Omental fat pad (tissue), 4 donors: ENCODE data around the gene PGF. TPM values are rescaled to one million over a fixed set of nuclear protein-coding genes. Genes with fewer than 3 reads are reported as not detected.

ENCODE experiments used
- ATAC-seq: fragments of 150-250 bp; one replicate; pipeline ENCODE4 v1.9.1; 2016; ENCODE audit warnings: mild to moderate bottlenecking, moderate library complexity; ENCODE audit not compliant: low FRiP score
- DNase-seq: peaks from one replicate; pipeline ENCODE4 v3.0.0-alpha.2; 2019; ENCODE audit warnings: low spot score
- CTCF ChIP-seq, 3 donors: fragments of 450-650 bp; IDR thresholded peaks; one replicate each; pipeline ENCODE4 v1.5.1; 2016 to 2017; ENCODE audit warnings: antibody characterized with exemption in 3 of 3, mild to moderate bottlenecking in 3 of 3, moderate library complexity in 2 of 3
- total RNA-seq, 4 donors: library from RNA; depleted of rRNA; stranded (reverse); fragments of >200 nt; gene quantifications; one replicate each; pipeline ENCODE4 v1.1.0, GENCODE V29; 2016

PGF gene
- total RNA-seq, 4 donors from 2014 or later, result 3.2 to 28.4 (median 7.1) TPM

GRCh38 chr14:74981833-74982232, 26.4 kb upstream of the PGF start:
- DNase-seq (no peak), ATAC-seq (no peak)
- no peak for TF ChIP-seq CTCF (IDR thresholded peaks at IDR 0.05)

GRCh38 chr14:74981462-74981782, 26.0 kb upstream of the PGF start:
- no peak for TF ChIP-seq CTCF (IDR thresholded peaks at IDR 0.05)
- DNase-seq (no peak), ATAC-seq (no peak)

DNA sequence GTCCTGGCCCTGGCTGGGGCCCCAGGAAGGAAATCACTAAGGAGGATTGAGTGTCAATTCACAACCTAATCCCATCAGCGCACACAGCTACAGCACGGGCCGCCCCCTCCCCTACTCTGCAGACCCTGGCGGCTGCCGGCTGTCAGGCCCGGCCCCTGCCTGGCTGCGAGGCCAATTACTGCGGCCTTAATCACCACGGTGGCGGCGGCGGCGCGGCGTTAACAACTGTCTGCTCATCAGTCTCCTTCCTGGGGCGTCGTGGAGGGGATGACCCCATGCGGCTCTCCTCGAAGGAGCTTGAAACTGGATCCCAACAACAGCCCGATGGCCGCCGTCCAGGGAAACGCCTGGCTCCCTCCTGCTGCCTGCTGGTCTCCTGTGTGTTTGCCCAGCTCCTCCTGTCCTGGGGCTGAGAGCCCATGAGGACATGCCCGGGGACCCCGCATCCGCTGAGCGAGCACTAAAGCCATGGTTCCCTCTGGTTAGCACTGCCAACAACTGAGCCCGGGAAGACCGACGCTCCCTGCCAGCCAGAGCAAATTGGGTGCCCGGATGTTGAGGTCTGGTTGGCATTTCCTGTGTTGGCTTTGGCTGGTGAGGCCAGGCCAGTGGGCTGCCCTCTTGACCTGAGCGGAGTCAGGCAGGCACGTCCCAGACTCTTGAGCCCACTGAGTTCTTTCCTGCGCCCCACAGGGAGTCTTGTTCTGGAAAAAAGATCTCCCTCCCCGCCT, 25.5 kb upstream of the PGF start:
- DNase-seq, result no peak
- no peak for TF ChIP-seq CTCF (IDR thresholded peaks at IDR 0.05)
- no peak for ATAC-seq

DNA sequence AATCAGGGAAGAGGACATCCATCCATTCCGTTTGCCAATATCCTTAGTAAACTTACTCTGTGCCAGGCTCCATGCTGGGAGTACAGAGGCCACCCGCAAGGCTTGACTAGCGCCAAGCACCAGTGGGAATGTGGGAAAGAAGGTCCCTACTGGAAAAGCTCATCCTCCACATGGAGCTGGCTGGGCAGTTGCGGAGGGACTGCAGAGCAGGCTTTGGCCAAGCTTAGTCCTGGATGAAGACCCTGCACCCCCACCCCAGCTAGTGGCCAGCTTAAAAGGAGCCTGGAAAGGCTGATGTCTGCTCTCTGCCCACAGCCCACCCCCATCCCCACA, 25.0 kb upstream of the PGF start:
- no peak for ATAC-seq
- no peak for TF ChIP-seq CTCF (IDR thresholded peaks at IDR 0.05)
- no peak for DNase-seq

DNA sequence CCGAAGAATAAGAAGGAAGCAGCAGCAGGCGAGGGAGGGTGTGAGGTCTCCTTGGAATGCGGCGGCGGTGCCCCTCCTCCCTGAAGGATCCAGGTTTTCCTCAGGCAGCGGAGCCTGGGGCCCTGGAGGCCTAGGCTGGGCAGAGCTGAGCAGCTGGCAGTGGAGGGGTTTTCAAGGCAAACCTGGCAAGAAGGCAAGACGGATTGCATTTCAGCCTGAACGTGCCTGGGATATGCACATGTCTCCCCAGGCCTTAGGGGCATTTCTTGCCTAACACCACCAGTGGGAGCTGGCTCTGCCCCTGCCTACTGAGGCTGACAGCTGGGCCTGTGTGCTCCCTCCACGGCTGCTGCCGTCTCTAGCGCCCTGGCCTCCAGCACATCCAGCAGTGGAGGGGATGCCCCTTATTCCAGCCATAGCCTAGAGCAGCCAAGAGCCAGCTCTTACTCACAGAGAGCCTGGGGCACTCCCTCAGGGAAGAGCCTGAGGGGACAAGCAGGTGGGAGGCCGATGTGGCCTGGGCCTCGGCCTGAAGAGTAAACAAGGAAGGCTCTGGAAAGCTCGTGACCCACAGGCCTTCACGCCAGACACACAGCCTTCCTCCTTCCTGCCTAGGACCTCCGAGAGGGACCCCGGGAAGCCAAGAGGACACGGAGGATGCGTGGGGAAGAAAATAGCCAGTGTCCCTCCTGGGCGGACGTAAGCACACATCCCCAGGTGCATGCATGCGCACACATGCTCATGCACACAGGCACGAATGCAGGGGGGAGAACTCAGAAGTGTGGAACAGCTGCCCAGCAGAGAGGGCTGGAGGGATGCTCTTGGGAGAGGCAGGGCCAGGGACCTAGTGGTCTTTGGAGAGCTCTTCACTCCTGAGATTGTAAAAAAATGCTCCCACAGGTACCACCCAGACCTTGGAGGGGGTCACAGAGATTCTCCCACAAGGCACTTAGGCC, 24.3 kb upstream of the PGF start:
- TF ChIP-seq CTCF (IDR thresholded peaks at IDR 0.05), result no peak
- no peak for DNase-seq
- peak; percentile 70 for ATAC-seq

DNA sequence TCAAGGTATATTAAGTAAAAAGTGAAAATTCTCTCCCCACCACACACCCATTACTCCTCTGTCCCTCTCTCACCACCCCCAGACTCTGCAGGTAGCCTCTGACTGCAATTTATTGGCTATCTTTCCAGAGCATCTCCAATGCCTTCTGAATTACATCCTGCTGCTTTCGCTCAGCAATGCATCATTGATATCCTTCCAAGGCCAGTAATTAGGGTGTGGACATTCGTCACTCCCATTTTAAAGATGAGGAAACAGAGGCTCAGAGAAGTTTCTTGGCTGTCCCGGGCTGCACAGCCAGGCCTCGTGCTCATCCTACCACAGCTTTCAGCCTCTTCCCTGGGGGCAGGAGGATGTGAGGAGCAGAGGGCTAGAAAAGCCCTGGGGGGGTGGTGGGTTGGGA, 23.6 kb upstream of the PGF start:
- no peak for TF ChIP-seq CTCF (IDR thresholded peaks at IDR 0.05)
- ATAC-seq (no peak), DNase-seq (no peak)
